Liver (tissue), 3 donors: ENCODE measurements around the gene RHBDF2.

Experiments used
- EGR1 ChIP-seq, 2 donors: IDR thresholded peaks; 2 replicates each; pipeline ENCODE4 v1.6.1; 2016 to 2018; ENCODE audit warnings: antibody characterized with exemption in 2 of 2, low read depth in 2 of 2
- FOXA2 ChIP-seq: IDR thresholded peaks from 2 replicates; pipeline ENCODE4 v1.6.1; 2016; ENCODE audit warnings: antibody characterized with exemption
- GABPA ChIP-seq, 2 donors: IDR thresholded peaks in 1 of 2; conservative IDR thresholded peaks in 1 of 2; 2 replicates each; pipeline ENCODE4 v1.6.1; 2016; ENCODE audit warnings: antibody characterized with exemption in 2 of 2, mild to moderate bottlenecking in 1 of 2, moderate library complexity in 1 of 2
- JUND ChIP-seq, 2 donors: IDR thresholded peaks; 2 replicates each; pipeline ENCODE4 v1.6.1; 2016; ENCODE audit warnings: antibody characterized with exemption in 2 of 2
- RAD21 ChIP-seq, 2 donors: IDR thresholded peaks; 2 replicates each; pipeline ENCODE4 v1.6.1; 2016; ENCODE audit warnings: antibody characterized with exemption in 2 of 2, mild to moderate bottlenecking in 2 of 2
- SP1 ChIP-seq: IDR thresholded peaks from 2 replicates; pipeline ENCODE4 v1.6.1; 2018; ENCODE audit warnings: antibody characterized with exemption, mild to moderate bottlenecking
- TF ChIP-seq, protein P1 (sequence below): fragments of 150-350 bp; IDR thresholded peaks from 2 replicates; pipeline ENCODE4 v1.5.1; 2017; ENCODE audit warnings: improper control_type of control experiment, low read depth, low read length; ENCODE audit not compliant: missing input control
- TF ChIP-seq, protein P2 (sequence below): IDR thresholded peaks from 2 replicates; pipeline ENCODE4 v1.6.1; 2016; ENCODE audit warnings: antibody characterized with exemption
- donor health status: healthy.
- donor health status: healthy.

DNA sequence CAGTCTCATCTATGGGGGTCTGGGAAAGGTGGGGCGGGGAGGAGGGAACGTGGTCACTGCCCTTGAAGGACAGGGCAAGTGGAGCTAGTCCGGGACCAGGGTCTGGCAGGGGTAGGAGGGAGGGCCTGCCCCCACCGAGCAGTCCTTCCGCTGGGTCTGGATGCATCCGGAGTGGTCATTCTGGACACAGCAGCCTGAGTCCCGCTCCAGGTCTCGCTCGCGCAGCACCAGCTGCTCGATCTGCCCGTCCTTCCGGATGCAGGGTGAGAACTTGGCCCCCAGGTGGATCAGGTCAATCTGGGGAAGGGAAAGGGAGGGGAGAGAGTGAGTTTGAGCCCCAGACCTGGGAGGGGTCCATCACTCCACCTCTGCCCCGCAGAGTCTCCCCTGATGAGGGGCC, 27.0 kb downstream of the RHBDF2 start:
- TF ChIP-seq EGR1 (IDR thresholded peaks at IDR 0.05; ENCODE audit: low read depth in 2 of 2) (no peak), JUND (IDR thresholded peaks at IDR 0.05) (no peak), RAD21 (IDR thresholded peaks at IDR 0.05) (no peak), SP1 (no peak), FOXA2 (no peak), GABPA (IDR thresholded peaks at IDR 0.05 in 1 of 2, conservative IDR thresholded peaks at IDR 0.05 in 1 of 2) (no peak)
- TF ChIP-seq, protein P1, sequence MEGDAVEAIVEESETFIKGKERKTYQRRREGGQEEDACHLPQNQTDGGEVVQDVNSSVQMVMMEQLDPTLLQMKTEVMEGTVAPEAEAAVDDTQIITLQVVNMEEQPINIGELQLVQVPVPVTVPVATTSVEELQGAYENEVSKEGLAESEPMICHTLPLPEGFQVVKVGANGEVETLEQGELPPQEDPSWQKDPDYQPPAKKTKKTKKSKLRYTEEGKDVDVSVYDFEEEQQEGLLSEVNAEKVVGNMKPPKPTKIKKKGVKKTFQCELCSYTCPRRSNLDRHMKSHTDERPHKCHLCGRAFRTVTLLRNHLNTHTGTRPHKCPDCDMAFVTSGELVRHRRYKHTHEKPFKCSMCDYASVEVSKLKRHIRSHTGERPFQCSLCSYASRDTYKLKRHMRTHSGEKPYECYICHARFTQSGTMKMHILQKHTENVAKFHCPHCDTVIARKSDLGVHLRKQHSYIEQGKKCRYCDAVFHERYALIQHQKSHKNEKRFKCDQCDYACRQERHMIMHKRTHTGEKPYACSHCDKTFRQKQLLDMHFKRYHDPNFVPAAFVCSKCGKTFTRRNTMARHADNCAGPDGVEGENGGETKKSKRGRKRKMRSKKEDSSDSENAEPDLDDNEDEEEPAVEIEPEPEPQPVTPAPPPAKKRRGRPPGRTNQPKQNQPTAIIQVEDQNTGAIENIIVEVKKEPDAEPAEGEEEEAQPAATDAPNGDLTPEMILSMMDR = no peak
- TF ChIP-seq, protein P2, sequence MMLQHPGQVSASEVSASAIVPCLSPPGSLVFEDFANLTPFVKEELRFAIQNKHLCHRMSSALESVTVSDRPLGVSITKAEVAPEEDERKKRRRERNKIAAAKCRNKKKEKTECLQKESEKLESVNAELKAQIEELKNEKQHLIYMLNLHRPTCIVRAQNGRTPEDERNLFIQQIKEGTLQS = no peak
